GM18517 (cell line): ENCODE data around the gene CCDC138.

Source experiments
- ATAC-seq: cut with Tn5 transposase; IDR thresholded peaks from one replicate; pipeline ENCODE4 v1.9.1; 2021; ENCODE audit warnings: mild to moderate bottlenecking, moderate library complexity; ENCODE audit not compliant: unreplicated experiment

CCDC138 gene

GRCh38 chr2:108825736-108826135 lies 39.2 kb downstream of the CCDC138 start:
- no peak for ATAC-seq

- ATAC-seq, result no peak
Observed at GRCh38 chr2:108829578-108830310, 43.2 kb downstream of the CCDC138 start.

- ATAC-seq, result no peak
Observed at GRCh38 chr2:108833219-108833618, 46.6 kb downstream of the CCDC138 start.

- ATAC-seq, result no peak
Observed at GRCh38 chr2:108834620-108835019, 48.0 kb downstream of the CCDC138 start.

DNA sequence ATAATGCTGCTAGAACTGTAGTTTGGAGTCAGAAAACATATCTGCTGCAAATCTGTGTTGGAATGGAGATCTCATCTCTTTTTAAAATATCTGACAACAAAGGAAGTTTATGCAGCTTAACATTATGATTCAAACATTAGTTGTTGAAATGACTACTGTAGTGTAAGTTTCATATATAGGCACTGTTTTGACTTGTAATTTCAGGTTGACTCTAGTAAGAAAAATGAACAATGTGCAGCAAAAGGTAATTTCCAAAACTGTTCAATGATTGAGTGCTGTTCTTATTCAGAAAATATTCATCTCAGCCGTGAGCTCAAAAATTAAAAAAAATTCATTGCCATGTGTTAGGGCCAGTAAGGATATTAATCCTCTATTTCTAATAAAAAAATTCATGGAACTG lies 48.5 kb downstream of the CCDC138 start:
- ATAC-seq, result no peak

GRCh38 chr2:108837198-108837597 lies 50.6 kb downstream of the CCDC138 start:
- no peak for ATAC-seq

GRCh38 chr2:108841506-108841905 lies 54.9 kb downstream of the CCDC138 start:
- no peak for ATAC-seq

DNA sequence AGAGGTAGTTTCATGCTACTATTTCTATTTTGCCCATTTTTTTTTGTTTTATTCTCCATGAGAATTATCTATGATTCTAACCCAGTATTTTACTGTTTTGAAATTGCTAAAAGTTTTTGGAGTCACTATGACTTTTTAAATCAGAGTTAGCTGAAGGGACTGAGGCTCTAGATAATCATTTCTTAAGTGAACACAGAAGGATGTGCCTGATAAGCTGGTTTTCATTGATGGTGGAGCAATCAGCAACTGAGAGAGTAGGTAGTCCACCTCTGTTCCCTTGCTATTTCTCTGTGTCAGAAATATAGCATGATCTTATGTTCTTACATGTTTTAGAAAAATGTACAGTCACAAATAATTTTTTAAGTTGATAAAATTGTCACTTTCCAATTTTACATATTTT lies 59.4 kb downstream of the CCDC138 start:
- ATAC-seq, result no peak

- no peak for ATAC-seq
Observed at GRCh38 chr2:108847000-108847399, 60.4 kb downstream of the CCDC138 start.

DNA sequence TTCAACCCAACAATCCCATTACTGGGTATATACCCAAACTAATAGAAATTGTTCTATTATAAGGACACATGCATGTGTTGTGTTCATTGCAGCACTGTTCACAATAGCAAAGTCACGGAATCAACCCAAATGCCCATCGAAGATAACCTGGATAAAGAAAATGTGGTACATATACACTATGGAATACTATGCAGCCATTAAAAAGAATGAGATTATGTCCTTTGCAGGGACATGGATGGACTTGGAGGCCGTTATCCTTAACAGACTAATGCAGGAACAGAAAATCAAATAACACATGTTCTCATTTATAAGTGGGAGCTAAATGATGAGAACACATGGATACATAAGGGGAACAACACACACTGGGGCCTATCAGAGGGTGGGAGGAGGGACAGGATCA lies 65.8 kb downstream of the CCDC138 start:
- ATAC-seq, result no peak

GRCh38 chr2:108853421-108853820 lies 66.8 kb downstream of the CCDC138 start:
- no peak for ATAC-seq

- no peak for ATAC-seq
Observed at GRCh38 chr2:108854484-108854883, 67.9 kb downstream of the CCDC138 start.

GRCh38 chr2:108855194-108855593 lies 68.6 kb downstream of the CCDC138 start:
- ATAC-seq, result no peak

DNA sequence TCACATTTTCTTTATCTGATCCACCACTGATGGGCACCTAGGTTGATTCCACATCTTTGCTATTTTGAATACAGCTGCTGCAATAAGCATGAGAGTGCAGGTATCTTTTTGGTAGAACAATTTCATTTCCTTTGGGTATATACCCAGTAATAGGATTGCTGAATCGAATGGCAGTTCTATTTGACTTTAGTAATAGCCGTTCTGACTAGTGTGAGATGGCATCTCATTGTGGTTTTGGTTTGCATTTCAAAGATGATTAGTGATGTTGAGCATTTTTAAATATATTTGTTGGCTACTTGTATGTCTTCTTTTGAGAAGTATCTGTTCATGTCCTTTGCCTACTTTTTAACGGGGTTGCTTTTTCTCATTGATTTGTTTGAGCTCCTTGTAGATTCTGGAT lies 72.3 kb downstream of the CCDC138 start:
- no peak for ATAC-seq

GRCh38 chr2:108866041-108866440 lies 79.5 kb downstream of the CCDC138 start:
- no peak for ATAC-seq

- ATAC-seq, result no peak
Observed at GRCh38 chr2:108868911-108869310, 82.3 kb downstream of the CCDC138 start.

DNA sequence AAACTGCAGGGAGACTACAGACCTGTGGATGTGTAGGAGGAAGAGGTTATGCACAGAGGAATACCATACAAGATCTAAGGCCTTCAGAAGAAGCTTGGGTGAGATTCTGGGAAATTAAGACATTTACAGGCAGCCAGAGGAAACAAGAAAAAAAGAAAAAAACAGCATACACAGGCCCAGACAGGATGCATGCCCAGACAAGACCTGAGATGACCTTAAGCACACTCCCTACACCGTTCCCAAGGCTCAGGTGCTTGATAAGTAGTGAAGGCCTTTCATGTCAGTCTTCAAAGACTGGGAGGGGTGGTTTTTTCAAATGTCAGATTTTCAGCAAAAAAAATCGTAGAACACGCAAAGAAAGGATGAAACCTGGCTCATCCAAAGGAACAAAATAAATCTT lies 83.0 kb downstream of the CCDC138 start:
- ATAC-seq, result no peak

DNA sequence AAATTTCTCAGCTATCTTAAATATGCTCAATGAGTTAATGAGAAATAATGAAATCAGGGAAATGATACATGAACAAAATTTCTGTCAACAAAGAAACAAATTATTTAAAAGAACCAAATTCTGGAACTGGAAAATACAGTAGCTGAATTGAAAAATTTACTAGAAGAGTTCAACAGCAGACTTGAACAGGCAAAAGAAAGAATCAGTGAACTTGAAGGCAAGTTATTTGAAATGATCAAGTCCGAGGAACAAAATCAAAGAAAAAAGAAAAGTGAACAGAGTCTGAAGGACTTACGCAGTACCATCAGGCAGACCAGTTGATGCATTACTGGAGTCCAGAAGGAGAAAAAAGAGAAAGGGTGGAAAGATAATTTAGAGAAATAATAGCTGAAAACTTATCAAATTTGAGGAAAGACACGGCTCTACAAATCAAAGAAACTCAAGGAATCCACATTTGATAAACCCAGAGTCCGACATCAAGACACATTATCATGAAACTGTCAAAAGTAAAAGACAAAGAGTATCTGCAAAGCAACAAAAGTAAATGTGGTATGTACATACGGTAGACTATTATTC lies 83.6 kb downstream of the CCDC138 start:
- no peak for ATAC-seq

DNA sequence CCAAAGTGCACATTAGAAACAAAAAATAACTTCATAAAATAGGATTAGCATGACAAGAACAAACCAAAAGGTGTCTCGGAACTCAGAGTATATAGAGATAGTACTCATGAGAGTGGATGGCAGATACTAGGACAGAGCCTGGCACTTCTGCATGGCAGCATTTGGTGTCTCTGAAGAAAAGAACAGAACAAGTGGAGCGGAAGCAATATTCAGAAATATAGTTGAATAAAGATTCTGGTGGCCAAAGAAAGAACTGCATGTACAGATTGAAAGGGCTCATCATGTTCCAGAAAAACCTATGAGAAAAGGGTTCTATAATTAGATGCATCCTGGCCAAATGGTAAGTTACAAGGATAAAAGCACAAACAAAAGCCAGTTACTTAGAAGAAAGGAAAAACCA lies 90.9 kb downstream of the CCDC138 start:
- no peak for ATAC-seq

DNA sequence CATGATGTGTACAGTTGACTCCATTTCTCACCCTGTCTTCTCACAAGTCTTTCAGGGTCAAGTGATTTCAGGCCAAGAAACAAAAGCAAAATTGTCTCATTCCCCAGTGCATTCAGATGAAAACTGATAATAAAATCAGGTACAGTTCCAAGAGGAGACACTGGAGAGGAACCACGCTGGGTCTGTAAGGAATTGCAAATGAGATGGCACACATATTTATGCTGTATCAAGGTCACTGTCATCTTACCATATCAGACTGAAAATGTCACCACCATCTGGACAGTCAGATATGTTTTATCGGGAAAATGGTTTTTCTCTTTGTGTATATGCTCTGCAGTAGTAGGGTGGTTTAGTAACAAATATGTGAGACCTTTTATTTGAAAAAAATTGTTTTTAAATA lies 91.7 kb downstream of the CCDC138 start:
- no peak for ATAC-seq

- ATAC-seq, result no peak
Observed at GRCh38 chr2:108884619-108885018, 98.0 kb downstream of the CCDC138 start.

DNA sequence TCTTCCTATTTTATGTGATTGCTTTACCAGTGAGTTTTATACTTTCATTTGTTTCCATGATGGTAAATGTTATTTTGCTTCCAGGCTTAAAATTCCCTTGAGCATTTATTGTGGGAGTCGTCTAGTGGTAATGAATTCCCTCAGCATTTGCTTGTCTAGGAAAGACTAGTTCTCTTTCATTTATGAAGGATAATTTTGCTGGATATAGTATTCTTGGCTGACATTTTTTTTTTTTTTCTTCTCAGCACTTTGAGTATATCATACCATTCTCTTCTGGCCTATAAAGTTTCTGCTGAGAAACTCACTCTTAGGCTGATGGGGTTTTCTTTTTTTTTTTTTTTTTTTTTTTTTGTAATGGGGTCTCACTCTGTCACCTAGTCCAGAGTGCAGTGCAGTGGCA lies 103.3 kb downstream of the CCDC138 start:
- ATAC-seq, result no peak

DNA sequence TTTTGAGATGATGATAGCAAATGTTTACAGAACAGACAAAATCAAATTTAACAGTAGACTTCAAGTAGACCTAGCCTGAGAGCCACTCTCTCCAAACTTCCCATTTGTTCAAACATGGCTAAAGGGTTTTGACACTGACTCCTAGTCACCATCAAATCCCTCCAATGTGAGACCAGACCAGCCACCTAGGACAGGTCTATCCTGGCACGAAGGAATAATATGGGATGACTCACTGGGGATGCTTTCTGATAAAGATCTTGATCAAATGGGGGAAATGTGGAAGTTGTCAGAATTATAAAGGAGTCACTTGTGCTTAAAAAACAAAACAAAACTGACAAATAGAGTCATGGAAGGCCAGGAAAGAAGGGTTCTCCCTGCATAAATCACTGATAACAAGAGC lies 106.7 kb downstream of the CCDC138 start:
- no peak for ATAC-seq
